GM21619 (cell line): ENCODE results near the gene IFRD1.
"Not testable (repeated sequence)": the region's sequence is repeated elsewhere in the genome, so short reads cannot be mapped to it uniquely, and the experiment has no call there.

Experiments used
- ATAC-seq: cut with Tn5 transposase; IDR thresholded peaks from one replicate; pipeline ENCODE4 v1.9.1; 2021; ENCODE audit not compliant: unreplicated experiment

IFRD1 gene

DNA sequence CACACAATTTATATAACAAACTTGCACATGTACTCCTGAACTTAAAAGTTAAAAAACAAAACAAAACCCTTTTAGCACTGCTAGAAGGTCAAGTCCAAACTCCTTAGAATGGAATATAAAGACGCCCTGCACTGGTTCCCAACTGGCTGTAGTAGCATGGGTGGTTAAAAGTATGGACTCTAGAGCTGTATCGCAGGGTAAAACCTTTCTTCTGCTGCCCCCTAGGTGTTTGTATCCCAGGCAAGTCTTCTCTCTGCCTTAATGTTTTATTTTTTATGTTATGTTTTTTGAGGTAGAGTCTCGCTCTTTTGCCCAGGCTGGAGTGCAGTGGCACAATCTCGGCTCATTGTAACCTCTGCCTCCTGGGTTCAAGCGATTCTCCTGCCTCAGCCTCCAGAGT lies 65.7 kb downstream of the IFRD1 start:
- no peak for ATAC-seq

- not testable (repeated sequence) for ATAC-seq
Observed at GRCh38 chr7:112516418-112516817, 66.2 kb downstream of the IFRD1 start.

DNA sequence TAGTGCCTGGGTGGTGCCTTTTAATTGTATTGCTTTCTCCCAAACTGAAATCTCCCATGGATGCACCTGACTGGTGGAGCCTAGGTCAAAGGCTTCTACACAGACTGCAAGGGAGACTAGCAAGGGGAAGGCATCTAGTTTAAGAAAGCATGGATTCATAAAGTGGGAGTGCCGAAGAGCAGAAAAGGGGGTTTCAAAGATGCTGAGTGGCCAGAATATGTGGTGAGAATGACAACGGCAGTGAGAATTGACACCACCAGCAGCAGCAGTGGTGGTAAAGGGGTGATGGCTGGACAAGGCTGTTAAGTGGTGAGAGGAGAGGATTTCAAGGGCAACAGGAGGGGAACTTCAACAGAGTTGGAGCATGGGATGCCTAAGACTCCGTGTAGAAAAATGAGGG lies 67.2 kb downstream of the IFRD1 start:
- ATAC-seq = no peak

- no peak for ATAC-seq
Observed at GRCh38 chr7:112520787-112521186, 70.5 kb downstream of the IFRD1 start.

GRCh38 chr7:112521942-112522341 lies 71.7 kb downstream of the IFRD1 start:
- ATAC-seq = no peak

DNA sequence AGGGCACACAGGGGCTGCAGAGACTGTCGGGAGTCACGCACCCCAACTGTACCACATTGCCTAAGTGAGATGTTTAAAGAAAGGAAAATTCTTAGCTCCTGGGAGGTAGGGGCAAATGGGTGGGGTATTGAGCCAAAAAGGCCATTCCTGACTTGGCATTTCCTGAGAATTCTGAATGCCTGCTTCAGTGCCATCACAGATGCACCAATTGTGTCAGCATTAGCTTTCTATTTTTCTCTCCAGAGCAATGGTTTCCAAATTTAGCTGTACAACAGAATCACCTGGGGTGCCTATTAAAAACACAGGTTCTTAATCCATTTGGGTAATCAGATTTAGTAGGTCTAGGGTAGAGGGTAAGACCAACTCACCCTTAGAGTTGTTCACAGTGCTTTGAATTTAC lies 73.6 kb downstream of the IFRD1 start:
- no peak for ATAC-seq
